Measurements from ENCODE around the gene CCDC159.

- TF ChIP-seq CTCF (IDR thresholded peaks at IDR 0.05) (no peak), EZH2 (IDR thresholded peaks at IDR 0.05; ENCODE audit: borderline replicate concordance, insufficient read depth, low read depth, low read length, poor library complexity, severe bottlenecking) (no peak)
These were observed 44.0 kb downstream of the CCDC159 start for GRCh38 chr19:11390359-11390758.

All from B cell (primary cell).